Vagina (tissue), 2 donors: Measurements from ENCODE around the gene DHDH. TPM values are rescaled to one million over a fixed set of nuclear protein-coding genes. Genes with fewer than 3 reads are reported as not detected.
A peak's percentile ranks its signal among the peaks of the same experiment; 100 is the strongest.

ENCODE experiments used
- DNase-seq, 2 donors: peaks; one replicate each; pipeline ENCODE4 v3.0.0-alpha.2; 2017; ENCODE audit errors: extremely low spot score in 2 of 2
- H3K27ac ChIP-seq: fragments of 200-600 bp; sonication (generic); one replicate; pipeline ENCODE4 v1.5.1; 2019
- H3K27me3 ChIP-seq: fragments of 200-600 bp; sonication (generic); one replicate; pipeline ENCODE4 v1.5.1; 2019
- H3K36me3 ChIP-seq, 2 donors: fragments of 200-600 bp; sonication (generic); one replicate each; pipeline ENCODE4 v1.5.1; 2017 to 2019
- H3K4me1 ChIP-seq: fragments of 200-600 bp; sonication (generic); one replicate; pipeline ENCODE4 v1.5.1; 2019
- H3K4me3 ChIP-seq, 2 donors: fragments of 200-600 bp; sonication (generic); 1 replicate in 1 of 2; 2 replicates in 1 of 2; pipeline ENCODE4 v1.5.1; 2016 to 2019
- H3K9me3 ChIP-seq: fragments of 200-600 bp; sonication (generic); one replicate; pipeline ENCODE4 v1.5.1; 2019
- CTCF ChIP-seq, 3 experiments: fragments of 450-650 bp in 2 of 3; fragments of 200-600 bp in 1 of 3; sonication (generic) in 1 of 3; IDR thresholded peaks; one replicate each; pipeline ENCODE4 v1.5.1; 2017 to 2019; ENCODE audit warnings: antibody characterized with exemption in 3 of 3, mild to moderate bottlenecking in 2 of 3, moderate library complexity in 2 of 3
- POLR2A ChIP-seq, 2 donors: fragments of 450-650 bp; IDR thresholded peaks; one replicate each; pipeline ENCODE4 v1.6.1; 2017; ENCODE audit warnings: antibody characterized with exemption in 2 of 2, mild to moderate bottlenecking in 2 of 2, moderate library complexity in 2 of 2
- POLR2AphosphoS5 ChIP-seq, 2 donors: sonication (generic); formaldehyde crosslinking; IDR thresholded peaks; one replicate each; pipeline ENCODE4 v1.9.0; 2017; ENCODE audit warnings: antibody characterized with exemption in 2 of 2, mild to moderate bottlenecking in 2 of 2, low read depth in 1 of 2; ENCODE audit not compliant: insufficient read depth in 1 of 2
- intact Hi-C: fragments of 100-400 bp; cut with DNase I; formaldehyde crosslinking; loops from one replicate; pipeline ENCODE4 v1.15.1; 2023
- small RNA-seq: library from RNA; depleted of rRNA; stranded (forward); fragments of <200 nt; gene quantifications from one replicate; pipeline ENCODE3, GENCODE V24; 2016
- total RNA-seq: library from RNA; depleted of rRNA; stranded (reverse); fragments of >200 nt; gene quantifications from one replicate; pipeline ENCODE4 v1.2.3, GENCODE V29; 2016

DHDH gene
- total RNA-seq, 1 donor from 2014 or later, result not detected

- intact Hi-C loops, result loop anchor here (10.0 kb wide), 1 partner anchor 153 kb away; no protein-coding TSS in a partner anchor
- peaks cover 46% of the 10 kb centered on the region for H3K4me1 ChIP-seq
Observed at GRCh38 chr19:48991873-48992580, 58.5 kb downstream of the DHDH start.

GRCh38 chr19:48992581-48993174 lies 59.2 kb downstream of the DHDH start:
- H3K4me1 ChIP-seq, result peaks cover 46% of the 10 kb centered on the region
- no peak for DNase-seq
- TF ChIP-seq POLR2AphosphoS5 (IDR thresholded peaks at IDR 0.05; ENCODE audit: insufficient read depth in 1 of 2, low read depth in 1 of 2) (no peak), POLR2A (IDR thresholded peaks at IDR 0.05) (no peak), CTCF (IDR thresholded peaks at IDR 0.05) (no peak)
- H3K36me3 ChIP-seq, result peaks cover 0 to 13% of the 10 kb centered on the region in 2 donors
- intact Hi-C loops, result loop anchor here (10.0 kb wide), 1 partner anchor 152 kb away; no protein-coding TSS in a partner anchor
- no peaks in the 10 kb centered on the region for H3K9me3 ChIP-seq
- H3K27me3 ChIP-seq, result no peaks in the 10 kb centered on the region
- peak overlapping the region; percentile 99 for H3K27ac ChIP-seq
- H3K4me3 ChIP-seq, result peak overlapping the region; percentile 90 to 98

More at GRCh38 chr19:48991873-48992580, 58.5 kb downstream of the DHDH start:
- peak overlapping the region; percentile 90 to 98 for H3K4me3 ChIP-seq
- no peaks in the 10 kb centered on the region for H3K9me3 ChIP-seq
- H3K36me3 ChIP-seq, result peaks cover 0 to 15% of the 10 kb centered on the region in 2 donors
- peak overlapping the region; percentile 99 for H3K27ac ChIP-seq
- no peak for DNase-seq
- H3K27me3 ChIP-seq, result no peaks in the 10 kb centered on the region
- TF ChIP-seq POLR2A (IDR thresholded peaks at IDR 0.05) (peak in 1 of 2 donors; percentile 30), POLR2AphosphoS5 (IDR thresholded peaks at IDR 0.05; ENCODE audit: insufficient read depth in 1 of 2, low read depth in 1 of 2) (peak in 1 of 2 donors; percentile 40), CTCF (IDR thresholded peaks at IDR 0.05) (no peak)

- intact Hi-C loops, result loop anchor here (10.0 kb wide), 1 partner anchor 151 kb away; no protein-coding TSS in a partner anchor
- Histone ChIP-seq H3K27ac (peak within 1 kb of the TSS; percentile 99), H3K36me3 (peaks cover 0 to 13% of the 10 kb centered on the region in 2 donors), H3K9me3 (no peaks in the 10 kb centered on the region), H3K4me3 (peak within 1 kb of the TSS; percentile 90 to 98), H3K4me1 (peaks cover 46% of the 10 kb centered on the region), H3K27me3 (no peaks in the 10 kb centered on the region)
- TF ChIP-seq POLR2AphosphoS5 (IDR thresholded peaks at IDR 0.05; ENCODE audit: insufficient read depth in 1 of 2, low read depth in 1 of 2) (peak; percentile 95 to 98), CTCF (IDR thresholded peaks at IDR 0.05) (peak; percentile 86 to 98 (median 86)), POLR2A (IDR thresholded peaks at IDR 0.05) (peak; percentile 72 to 75)
- DNase-seq, result peak; percentile 99
Observed at GRCh38 chr19:48993175-48994034, 59.9 kb downstream of the DHDH start, which contains the start of the genes GYS1 and RUVBL2. Gene GYS1, minus strand, starts transcription at chr19:48993309. Its CDS starts 197 bp downstream, at chr19:48993112. Gene RUVBL2, plus strand, starts transcription at chr19:48993887. Its CDS starts 25 bp downstream, at chr19:48993912.

GRCh38 chr19:48994035-48994386 lies 60.5 kb downstream of the DHDH start:
- intact Hi-C loops, result loop anchor here (10.0 kb wide), 1 partner anchor 151 kb away; no protein-coding TSS in a partner anchor
- H3K4me1 ChIP-seq, result peaks cover 46% of the 10 kb centered on the region

More at GRCh38 chr19:48994035-48994386, 60.5 kb downstream of the DHDH start:
- no peak for DNase-seq
- TF ChIP-seq CTCF (IDR thresholded peaks at IDR 0.05) (no peak), POLR2AphosphoS5 (IDR thresholded peaks at IDR 0.05; ENCODE audit: insufficient read depth in 1 of 2, low read depth in 1 of 2) (no peak), POLR2A (IDR thresholded peaks at IDR 0.05) (no peak)
- Histone ChIP-seq H3K27ac (peak overlapping the region; percentile 99), H3K9me3 (no peaks in the 10 kb centered on the region), H3K4me3 (peak overlapping the region; percentile 90 to 98), H3K27me3 (no peaks in the 10 kb centered on the region), H3K36me3 (peaks cover 0 to 7% of the 10 kb centered on the region in 2 donors)

Small RNAs within 50 kb of the gene (small RNA-seq; reads per million reads assigned to genes)
- gene AC026803.1, result not detected

Other genes starting within 250 kb of the DHDH start
- 6.1 TPM for gene FUT2, start 237.7 kb upstream of the DHDH start, total RNA-seq
- gene MAMSTR, start 214.0 kb upstream of the DHDH start, total RNA-seq, result 3.4 TPM
- 31.2 TPM for gene RASIP1, start 193.1 kb upstream of the DHDH start, total RNA-seq
- gene IZUMO1, start 186.8 kb upstream of the DHDH start, total RNA-seq, result 2.2 TPM
- 6.4 TPM for gene FUT1, start 181.1 kb upstream of the DHDH start, total RNA-seq
- gene FGF21, start 178.2 kb upstream of the DHDH start, total RNA-seq, result not detected
- 41.5 TPM for gene BCAT2, start 122.7 kb upstream of the DHDH start, total RNA-seq
- 19.2 TPM for gene HSD17B14, start 97.2 kb upstream of the DHDH start, total RNA-seq
- gene PLEKHA4, start 65.1 kb upstream of the DHDH start, total RNA-seq, result 37.1 TPM
- 52.1 TPM for gene PPP1R15A, start 61.3 kb upstream of the DHDH start, total RNA-seq
- gene TULP2, start 35.0 kb upstream of the DHDH start, total RNA-seq, result not detected
- gene NUCB1, start 33.4 kb upstream of the DHDH start, total RNA-seq, result 151 TPM
- gene BAX, start 21.2 kb downstream of the DHDH start, total RNA-seq, result 52.3 TPM
- gene FTL, start 31.6 kb downstream of the DHDH start, total RNA-seq, result 4,380 TPM
- 32.2 TPM for gene GYS1, start 59.6 kb downstream of the DHDH start, total RNA-seq
- 100 TPM for gene RUVBL2, start 60.2 kb downstream of the DHDH start, total RNA-seq
- gene LHB, start 83.4 kb downstream of the DHDH start, total RNA-seq, result not detected
- not detected for gene CGB3, start 90.6 kb downstream of the DHDH start, total RNA-seq
- gene CGB2, start 98.2 kb downstream of the DHDH start, total RNA-seq, result not detected
- gene CGB1, start 103.2 kb downstream of the DHDH start, total RNA-seq, result not detected
- gene CGB5, start 110.1 kb downstream of the DHDH start, total RNA-seq, result not detected
- gene CGB8, start 115.4 kb downstream of the DHDH start, total RNA-seq, result not detected
- gene CGB7, start 124.0 kb downstream of the DHDH start, total RNA-seq, result 0.98 TPM
- gene NTF4, start 131.1 kb downstream of the DHDH start, total RNA-seq, result 6.1 TPM
- gene KCNA7, start 139.0 kb downstream of the DHDH start, total RNA-seq, result not detected
- gene SNRNP70, start 151.8 kb downstream of the DHDH start, total RNA-seq, result 380 TPM
- gene LIN7B, start 180.7 kb downstream of the DHDH start, total RNA-seq, result 23.8 TPM
- gene C19orf73, start 185.4 kb downstream of the DHDH start, total RNA-seq, result not detected
- gene PPFIA3, start 185.8 kb downstream of the DHDH start, total RNA-seq, result 4.7 TPM
- gene HRC, start 221.7 kb downstream of the DHDH start, total RNA-seq, result 0.25 TPM
- 22.8 TPM for gene TRPM4, start 224.1 kb downstream of the DHDH start, total RNA-seq